Ovary (tissue), 9 donors: Measurements from ENCODE around the gene CSMD2. TPM values are rescaled to one million over a fixed set of nuclear protein-coding genes. Genes with fewer than 3 reads are reported as not detected.

ENCODE experiments used
- DNase-seq, 5 donors: peaks; one replicate each; pipeline ENCODE4 v3.0.0-alpha.2; 2019 to 2020
- H3K27ac ChIP-seq, 2 donors: fragments of 200-600 bp; one replicate each; pipeline versions ENCODE4 v1.5.1 to v1.8.0; 2019 to 2022
- H3K27me3 ChIP-seq: fragments of 200-600 bp; one replicate; pipeline ENCODE4 v1.8.0; 2022
- H3K36me3 ChIP-seq: fragments of 200-600 bp; sonication (generic); one replicate; pipeline ENCODE4 v1.5.1; 2019
- H3K4me1 ChIP-seq: one replicate; pipeline ENCODE4 v1.8.1; 2013; ENCODE audit warnings: mild to moderate bottlenecking, moderate library complexity; ENCODE audit not compliant: insufficient read depth
- H3K4me3 ChIP-seq: fragments of 200-600 bp; sonication (generic); one replicate; pipeline ENCODE4 v1.5.1; 2017
- H3K9me3 ChIP-seq, 2 donors: fragments of 200-600 bp in 1 of 2; sonication (generic) in 1 of 2; one replicate each; pipeline versions ENCODE4 v1.5.1 to v1.8.1; 2013 to 2019; ENCODE audit warnings: mild to moderate bottlenecking in 1 of 2, moderate library complexity in 1 of 2
- EP300 ChIP-seq: sonication (generic); formaldehyde crosslinking; IDR thresholded peaks from one replicate; pipeline ENCODE4 v1.6.1; 2017; ENCODE audit warnings: antibody characterized with exemption
- POLR2A ChIP-seq: fragments of 450-650 bp; IDR thresholded peaks from one replicate; pipeline ENCODE4 v1.6.1; 2017; ENCODE audit warnings: antibody characterized with exemption, mild to moderate bottlenecking, moderate library complexity
- WGBS, 3 donors: extraction: QIAGEN DNeasy Blood & Tissue Kit in 1 of 3; methylation state at CpG; one replicate each; pipeline versions ENCODE4 v1.1.5 to v1.1.7; 2013 to 2017; 5-methylcytosine and 5-hydroxymethylcytosine counted together
- intact Hi-C, 4 donors: fragments of 100-400 bp; cut with DNase I; formaldehyde crosslinking; loops; one replicate each; pipeline versions ENCODE4 v1.11.0 to v1.15.1; 2022 to 2023
- polyA plus RNA-seq, 2 donors: library from polyadenylated mRNA; stranded (reverse); fragments of 200-250 nt in 1 of 2; fragments of 350-450 nt in 1 of 2; fragmentation: Illumina TruSeq in 1 of 2; extraction: RNeasy Lipid Tissue Mini Kit (QIAGEN cat#74804) in 1 of 2; gene quantifications; one replicate each; pipeline ENCODE4 v1.2.3, GENCODE V29; 2013 to 2014
- total RNA-seq, 7 donors: library from RNA; depleted of rRNA in 2 of 7; stranded (reverse); fragments of >200 nt in 2 of 7; fragmentation: NEBNext Ultra II Directional in 3 of 7; extraction: Animal tissue kit (Norgen Biotek cat#: 25700) in 3 of 7; gene quantifications; one replicate each; pipeline versions ENCODE4 v1.1.0 to v1.2.4, GENCODE V29; 2016 to 2023
- TF ChIP-seq, protein P1 (sequence below), 3 donors: fragments of 450-650 bp in 2 of 3; fragments of 200-600 bp in 1 of 3; IDR thresholded peaks; one replicate each; pipeline versions ENCODE4 v1.5.1 to v1.8.0; 2016 to 2022; ENCODE audit warnings: antibody characterized with exemption in 3 of 3, mild to moderate bottlenecking in 1 of 3
- donor health status: DM: no; HTN: no; CAD: no; lungs with moderate emphysema.
- donor health status: DM: no; HTN: no; CAD: no.
- donor health status: Bipolar disorder and iron deficiency.
- donor health status: DM: yes; HTN: yes; CAD: no.
- donor health status: DM: no; HTN: no; CAD: no.
- donor health status: DM: yes; HTN: yes; CAD: no.

CSMD2 gene
- total and polyA plus RNA-seq, 9 donors, result 0.04 to 1.6 (median 0.18) TPM; not detected in 3

DNA sequence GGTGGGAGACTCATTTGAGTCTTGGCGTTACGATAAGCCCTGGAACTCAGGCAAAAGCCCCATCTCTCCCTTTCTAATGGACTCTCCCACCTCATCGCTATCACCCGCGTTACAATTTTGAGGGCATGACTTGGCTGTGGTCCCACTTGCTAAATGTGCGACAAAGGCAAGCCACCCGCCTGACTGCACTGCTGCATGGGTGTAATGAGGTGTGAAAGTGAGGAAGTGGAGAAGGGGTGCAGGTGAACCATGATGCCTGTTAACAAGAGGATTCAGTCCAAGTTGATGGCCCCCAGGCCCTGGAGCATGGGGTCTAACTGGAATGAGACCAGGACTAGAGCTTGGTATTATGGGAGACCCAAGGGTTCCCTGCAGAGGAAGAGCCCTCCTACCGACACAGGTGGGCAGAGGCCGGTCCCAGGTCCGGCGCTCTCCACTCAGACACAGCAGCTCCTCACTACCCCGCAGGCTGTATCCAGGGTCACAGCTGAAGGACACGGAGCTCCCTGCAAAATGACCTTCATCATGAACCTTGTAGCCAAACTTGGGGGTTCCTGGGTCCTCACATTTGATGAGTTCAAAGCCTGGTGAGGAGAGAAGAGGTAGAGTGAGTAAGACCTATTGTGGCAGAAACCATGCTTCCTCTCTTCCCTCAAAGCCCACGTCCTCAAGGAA, 466.5 kb downstream of the CSMD2 start:
- TF ChIP-seq, protein P1, sequence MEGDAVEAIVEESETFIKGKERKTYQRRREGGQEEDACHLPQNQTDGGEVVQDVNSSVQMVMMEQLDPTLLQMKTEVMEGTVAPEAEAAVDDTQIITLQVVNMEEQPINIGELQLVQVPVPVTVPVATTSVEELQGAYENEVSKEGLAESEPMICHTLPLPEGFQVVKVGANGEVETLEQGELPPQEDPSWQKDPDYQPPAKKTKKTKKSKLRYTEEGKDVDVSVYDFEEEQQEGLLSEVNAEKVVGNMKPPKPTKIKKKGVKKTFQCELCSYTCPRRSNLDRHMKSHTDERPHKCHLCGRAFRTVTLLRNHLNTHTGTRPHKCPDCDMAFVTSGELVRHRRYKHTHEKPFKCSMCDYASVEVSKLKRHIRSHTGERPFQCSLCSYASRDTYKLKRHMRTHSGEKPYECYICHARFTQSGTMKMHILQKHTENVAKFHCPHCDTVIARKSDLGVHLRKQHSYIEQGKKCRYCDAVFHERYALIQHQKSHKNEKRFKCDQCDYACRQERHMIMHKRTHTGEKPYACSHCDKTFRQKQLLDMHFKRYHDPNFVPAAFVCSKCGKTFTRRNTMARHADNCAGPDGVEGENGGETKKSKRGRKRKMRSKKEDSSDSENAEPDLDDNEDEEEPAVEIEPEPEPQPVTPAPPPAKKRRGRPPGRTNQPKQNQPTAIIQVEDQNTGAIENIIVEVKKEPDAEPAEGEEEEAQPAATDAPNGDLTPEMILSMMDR (IDR thresholded peaks at IDR 0.05), result no peak
- TF ChIP-seq POLR2A, result no peak
- no peak for TF ChIP-seq EP300
- Histone ChIP-seq H3K9me3 (no peaks in the 10 kb centered on the region), H3K27me3 (no peaks in the 10 kb centered on the region), H3K27ac (no peak overlapping the region), H3K36me3 (no peaks in the 10 kb centered on the region), H3K4me3 (no peak overlapping the region), H3K4me1 (no peaks in the 10 kb centered on the region)
- 86 to 91% (median 87%) methylated on average over 14 of the region's 14 CpGs for WGBS, 3 donors
- DNase-seq, result no peak
- intact Hi-C loops, result no loop called here

DNA sequence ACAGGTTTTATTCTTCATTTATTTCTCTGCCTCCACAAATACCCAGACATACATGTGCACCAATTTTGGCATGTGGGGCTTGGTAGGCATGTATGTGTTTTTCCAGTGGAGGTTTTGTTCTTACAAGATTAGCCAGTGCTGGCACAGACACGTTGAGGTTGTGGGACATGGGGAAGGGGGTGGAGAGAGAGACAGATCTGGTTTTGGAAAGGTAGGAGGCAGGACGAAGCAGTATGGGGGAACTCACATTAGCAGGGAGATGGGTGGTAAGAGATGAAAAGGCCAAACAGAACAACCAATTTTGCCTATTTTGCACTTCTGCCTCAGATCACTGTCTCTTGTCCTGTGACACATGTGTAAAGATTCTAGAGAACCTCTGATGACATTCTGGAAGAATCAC, 467.2 kb downstream of the CSMD2 start:
- no peak overlapping the region for H3K27ac ChIP-seq
- WGBS, 3 donors, result 66 to 87% (median 74%) methylated on average over 2 of the region's 2 CpGs
- H3K4me1 ChIP-seq, result no peaks in the 10 kb centered on the region
- H3K36me3 ChIP-seq, result no peaks in the 10 kb centered on the region
- no peak for DNase-seq
- no peak for TF ChIP-seq EP300
- TF ChIP-seq, protein P1 (IDR thresholded peaks at IDR 0.05), result no peak
- no peak for TF ChIP-seq POLR2A
- intact Hi-C loops, result no loop called here
- H3K9me3 ChIP-seq, result no peaks in the 10 kb centered on the region
- no peak overlapping the region for H3K4me3 ChIP-seq
- H3K27me3 ChIP-seq, result no peaks in the 10 kb centered on the region

DNA sequence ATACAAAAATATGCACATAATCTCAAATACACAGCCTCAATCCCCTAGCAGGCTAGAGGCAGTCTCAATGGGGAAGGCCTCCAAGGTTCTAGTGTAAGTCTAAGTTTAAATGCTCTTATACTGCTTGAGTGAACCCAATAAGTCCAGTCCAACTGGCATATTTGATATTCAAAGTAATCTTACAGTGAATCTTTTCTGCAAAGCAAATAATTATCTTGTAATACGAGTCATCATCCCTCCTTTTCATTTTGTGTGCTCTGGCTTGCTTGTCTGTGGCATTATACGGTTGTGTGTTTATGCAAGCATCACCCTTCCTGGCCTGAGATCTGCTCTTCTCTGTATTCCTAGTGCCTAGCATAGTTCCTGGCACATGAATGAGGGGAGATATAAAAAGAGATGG, 468.1 kb downstream of the CSMD2 start:
- Histone ChIP-seq H3K27me3 (no peaks in the 10 kb centered on the region), H3K4me1 (no peaks in the 10 kb centered on the region), H3K27ac (no peak overlapping the region), H3K36me3 (no peaks in the 10 kb centered on the region), H3K4me3 (no peak overlapping the region), H3K9me3 (no peaks in the 10 kb centered on the region)
- WGBS, 3 donors, result 61 to 82% (median 65%) methylated on average over 2 of the region's 2 CpGs
- intact Hi-C loops, result no loop called here
- no peak for TF ChIP-seq POLR2A
- TF ChIP-seq, protein P1 (IDR thresholded peaks at IDR 0.05), result no peak
- no peak for TF ChIP-seq EP300
- DNase-seq, result no peak

DNA sequence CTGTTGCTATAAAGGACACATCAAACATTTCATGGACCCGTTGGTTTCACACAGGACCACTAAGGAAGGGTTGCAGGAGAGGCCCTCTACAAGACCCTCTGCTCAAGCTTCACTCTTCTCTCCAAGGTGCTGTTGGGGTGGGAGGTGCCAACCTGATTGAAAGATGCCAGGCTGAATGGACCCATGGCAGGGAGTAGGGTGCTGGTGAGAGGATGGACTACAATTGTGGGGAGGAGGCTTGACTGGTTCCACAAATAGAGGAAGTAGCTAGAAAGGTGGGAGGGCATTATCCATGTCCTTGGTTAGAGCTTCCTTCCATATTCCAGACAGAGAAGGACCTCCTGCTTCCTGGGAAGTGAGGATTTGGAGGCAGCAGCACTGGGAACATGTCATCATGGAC, 468.7 kb downstream of the CSMD2 start:
- H3K36me3 ChIP-seq, result no peaks in the 10 kb centered on the region
- H3K4me1 ChIP-seq, result no peaks in the 10 kb centered on the region
- no peaks in the 10 kb centered on the region for H3K9me3 ChIP-seq
- H3K4me3 ChIP-seq, result no peak overlapping the region
- no peak for DNase-seq
- intact Hi-C loops, result no loop called here
- H3K27me3 ChIP-seq, result no peaks in the 10 kb centered on the region
- 67 to 79% (median 77%) methylated on average over 1 of the region's 1 CpG for WGBS, 3 donors
- no peak overlapping the region for H3K27ac ChIP-seq
- TF ChIP-seq, protein P1 (IDR thresholded peaks at IDR 0.05), result no peak
- TF ChIP-seq EP300, result no peak
- no peak for TF ChIP-seq POLR2A
